Effector memory CD4-positive, alpha-beta T cell (primary cell): ENCODE results near the gene RPS5.

Source experiments
- DNase-seq, 3 donors: peaks; one replicate each; pipeline ENCODE4 v3.0.0-alpha.2; 2020
- H3K27ac ChIP-seq: 2 replicates; pipeline ENCODE4 v1.7.0; 2013; ENCODE audit warnings: mild to moderate bottlenecking, low read length, moderate library complexity; ENCODE audit not compliant: insufficient read depth, poor library complexity, severe bottlenecking
- H3K27me3 ChIP-seq: replicated peaks from 2 replicates; pipeline ENCODE4 v1.7.0; 2013; ENCODE audit warnings: mild to moderate bottlenecking, low read length; ENCODE audit not compliant: insufficient read depth, control insufficient read depth, poor library complexity, severe bottlenecking
- H3K36me3 ChIP-seq: 2 replicates; pipeline ENCODE4 v1.7.0; 2013; ENCODE audit warnings: mild to moderate bottlenecking, low read length, moderate library complexity; ENCODE audit not compliant: control insufficient read depth, insufficient read depth
- H3K4me1 ChIP-seq: 2 replicates; pipeline ENCODE4 v1.7.0; 2013; ENCODE audit warnings: low read length, mild to moderate bottlenecking; ENCODE audit not compliant: control insufficient read depth, insufficient read depth, poor library complexity, severe bottlenecking
- H3K4me3 ChIP-seq: 2 replicates; pipeline ENCODE4 v1.7.0; 2013; ENCODE audit warnings: low read length, low read depth, mild to moderate bottlenecking; ENCODE audit not compliant: insufficient read depth, poor library complexity, severe bottlenecking
- H3K9me3 ChIP-seq: 2 replicates; pipeline ENCODE4 v1.7.0; 2013; ENCODE audit warnings: mild to moderate bottlenecking, low read length, moderate library complexity; ENCODE audit not compliant: control insufficient read depth

Gene RPS5

DNA sequence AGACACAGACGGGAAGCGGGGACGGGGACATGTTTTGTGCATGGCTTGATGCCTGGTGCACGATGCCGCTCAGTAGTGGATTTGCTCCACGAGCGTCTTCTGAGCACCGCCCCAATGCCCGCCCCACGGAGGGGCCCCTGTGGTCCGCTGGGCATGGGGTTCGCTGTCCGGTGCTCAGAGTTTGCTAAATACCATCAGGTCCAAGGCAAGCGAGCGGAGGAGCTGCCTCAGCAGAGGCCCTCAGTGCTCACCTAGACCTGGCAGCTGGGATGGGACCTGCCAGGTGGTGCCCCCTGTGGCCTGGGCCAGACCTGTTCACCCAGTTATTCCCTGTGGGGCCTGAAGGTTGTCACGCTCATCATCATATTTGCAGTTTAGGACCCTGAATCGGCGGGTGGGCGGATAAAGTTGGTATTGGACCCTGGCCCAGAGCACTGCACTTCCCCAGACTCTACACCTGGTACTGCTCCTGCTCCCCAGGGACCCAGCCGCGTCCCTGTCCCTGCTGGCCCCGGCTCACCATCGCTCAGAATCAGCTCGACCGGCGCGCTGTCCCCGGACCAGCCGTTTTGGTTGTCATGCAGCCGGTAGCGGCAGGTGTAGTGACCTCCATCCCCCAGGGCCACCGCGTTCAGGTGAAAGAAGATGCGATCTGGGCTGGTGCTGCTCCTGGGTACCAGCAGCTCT lies 36.1 kb upstream of the RPS5 start:
- H3K27me3 ChIP-seq = no peaks in the 10 kb centered on the region
- no peak overlapping the region for H3K27ac ChIP-seq
- no peaks in the 10 kb centered on the region for H3K9me3 ChIP-seq
- no peak for DNase-seq
- no peaks in the 10 kb centered on the region for H3K36me3 ChIP-seq
- no peak overlapping the region for H3K4me3 ChIP-seq
- peaks cover 8% of the 10 kb centered on the region for H3K4me1 ChIP-seq

DNA sequence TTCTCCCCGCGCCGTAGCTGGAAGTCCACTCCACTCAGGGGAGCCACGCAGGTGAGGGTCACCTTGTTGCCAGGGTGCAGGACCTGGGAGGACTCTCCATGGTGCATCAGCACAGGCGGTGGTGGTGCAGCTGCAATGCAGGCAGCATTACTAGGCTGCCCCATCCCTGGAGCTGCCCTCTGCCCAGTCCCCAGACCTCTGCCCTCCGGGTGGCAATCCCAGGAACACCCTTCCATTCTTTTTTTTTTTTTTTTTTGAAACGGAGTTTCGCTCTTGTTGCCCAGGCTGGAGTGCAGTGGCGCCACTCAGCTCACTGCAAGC lies 35.6 kb upstream of the RPS5 start:
- no peak for DNase-seq
- Histone ChIP-seq H3K27me3 (no peaks in the 10 kb centered on the region), H3K9me3 (no peaks in the 10 kb centered on the region), H3K4me1 (peaks cover 12% of the 10 kb centered on the region), H3K4me3 (no peak overlapping the region), H3K36me3 (no peaks in the 10 kb centered on the region), H3K27ac (no peak overlapping the region)

DNA sequence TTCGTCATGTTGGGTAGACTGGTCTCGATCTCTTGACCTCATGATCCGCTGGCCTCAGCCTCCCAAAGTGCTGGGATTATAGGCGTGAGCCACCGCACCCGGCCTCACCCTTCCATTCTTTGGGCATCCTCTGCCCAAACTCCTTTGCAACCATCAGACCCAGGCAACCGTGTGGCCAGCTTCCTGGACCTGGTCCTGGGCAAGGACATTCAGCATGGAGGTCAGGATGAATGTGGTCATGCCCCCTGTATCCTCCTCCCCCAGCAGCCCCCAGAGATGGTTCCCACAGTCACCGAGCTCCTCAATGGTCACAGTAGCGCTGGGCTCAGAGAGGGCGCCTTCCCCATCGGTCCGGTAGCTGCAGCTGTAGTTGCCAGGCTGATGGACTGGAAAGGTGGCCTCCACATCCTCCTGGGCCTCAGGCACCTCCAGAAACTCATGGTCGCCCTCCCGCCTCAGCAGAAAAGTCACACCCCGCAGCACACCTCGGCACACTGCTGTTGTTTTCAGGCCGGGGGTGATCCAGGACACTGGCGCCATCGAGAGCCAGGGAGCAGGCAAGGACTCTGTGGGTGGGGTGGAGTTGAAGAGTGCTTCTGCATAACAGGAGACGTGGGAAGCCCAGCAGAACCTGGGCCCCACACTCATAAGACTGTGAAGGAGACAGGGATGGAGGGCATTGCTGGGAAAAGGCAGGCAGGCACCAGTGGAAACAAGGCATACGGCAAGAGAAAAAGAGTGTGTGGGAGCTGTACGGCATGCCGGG lies 34.9 kb upstream of the RPS5 start:
- Histone ChIP-seq H3K27ac (no peak overlapping the region), H3K4me1 (peaks cover 13% of the 10 kb centered on the region), H3K4me3 (no peak overlapping the region), H3K27me3 (no peaks in the 10 kb centered on the region), H3K9me3 (no peaks in the 10 kb centered on the region), H3K36me3 (no peaks in the 10 kb centered on the region)
- DNase-seq = no peak

DNA sequence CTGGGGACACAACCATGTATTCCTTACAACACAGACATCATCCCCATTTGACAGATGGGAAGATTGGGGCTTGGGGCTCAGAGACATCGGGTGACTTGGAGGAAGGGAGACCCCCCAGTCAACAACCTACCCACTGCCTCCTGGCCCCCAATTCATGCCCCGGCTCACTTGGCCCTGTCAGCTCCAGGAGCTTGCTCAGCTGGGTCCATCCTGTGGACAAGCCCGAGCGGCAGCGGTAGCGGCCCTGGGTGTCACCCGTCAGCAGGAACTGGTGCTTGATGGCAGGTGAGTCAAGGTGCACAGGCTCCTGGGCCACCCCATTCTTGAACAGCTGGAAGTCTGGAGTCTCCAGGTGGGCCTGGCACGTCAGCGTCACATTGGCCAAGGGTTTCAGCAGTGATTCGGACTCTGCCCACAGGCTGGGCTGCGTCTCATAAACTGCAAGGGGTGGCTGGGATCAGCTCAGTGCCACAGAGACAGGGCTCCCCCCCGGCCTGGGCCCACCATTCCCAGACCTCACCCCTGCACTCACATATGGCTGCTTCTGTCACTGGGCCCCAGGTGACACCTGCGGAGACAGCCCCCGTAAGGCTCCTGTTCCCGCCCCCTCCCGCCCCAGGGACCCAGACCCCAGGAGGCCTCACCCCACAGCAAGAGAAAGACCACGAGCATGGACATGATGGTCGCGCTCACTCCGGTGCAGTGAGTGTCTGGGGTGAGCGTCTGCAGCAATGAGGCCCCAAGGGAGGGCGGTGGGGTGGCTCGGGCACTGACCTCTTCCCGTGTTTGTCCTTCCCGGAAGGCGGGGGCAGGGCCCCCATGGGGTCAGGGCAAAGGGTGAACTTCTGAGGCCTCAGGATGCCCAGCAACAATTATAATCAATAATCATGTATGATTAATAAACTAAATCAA lies 34.1 kb upstream of the RPS5 start, which contains the start of gene A1BG:
A1BG (minus strand) TSS at position 733 of the 912 bp plus-strand sequence; CDS start at position 678, 55 bp downstream.
- Histone ChIP-seq H3K27me3 (no peaks in the 10 kb centered on the region), H3K9me3 (no peaks in the 10 kb centered on the region), H3K4me3 (no peak within 1 kb of the TSS), H3K4me1 (peaks cover 16% of the 10 kb centered on the region), H3K36me3 (no peaks in the 10 kb centered on the region), H3K27ac (no peak within 1 kb of the TSS)
- DNase-seq = no peak

DNA sequence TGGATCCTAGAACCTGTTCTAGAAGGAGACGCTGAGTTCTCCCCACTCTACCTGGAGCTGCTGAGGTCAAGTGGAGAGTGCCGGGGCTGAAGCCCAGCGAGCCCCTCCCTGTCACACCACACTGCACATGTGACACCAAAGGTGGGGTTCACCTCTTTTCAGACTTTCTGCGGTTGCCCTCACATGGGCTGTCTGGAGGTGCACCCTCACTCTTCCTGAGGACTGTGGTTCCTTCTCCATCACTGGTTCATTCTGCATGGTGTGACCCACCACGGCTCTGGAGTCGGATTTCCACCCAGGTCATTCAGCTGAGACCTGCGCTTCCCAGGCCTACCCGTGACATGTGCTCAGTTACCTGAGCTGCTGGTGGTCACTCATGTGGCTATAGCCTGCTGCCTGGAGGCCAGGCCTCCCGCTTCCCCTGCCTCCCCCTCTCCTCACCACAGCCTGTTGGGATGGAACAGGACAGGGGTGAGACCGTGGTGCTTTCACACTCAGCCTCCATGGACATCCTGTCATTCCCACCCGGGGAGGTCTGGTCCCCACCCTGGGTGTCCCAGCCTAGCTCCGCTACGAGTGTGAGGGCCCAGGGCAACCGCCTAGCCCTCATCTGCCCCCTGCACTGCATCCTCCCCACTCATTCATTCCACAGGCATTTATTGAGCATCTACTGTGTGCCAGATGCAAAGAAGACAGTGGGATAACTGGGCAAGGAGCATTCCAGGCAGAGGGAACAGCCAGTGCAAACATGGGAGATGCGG lies 33.2 kb upstream of the RPS5 start:
- H3K9me3 ChIP-seq = no peaks in the 10 kb centered on the region
- H3K27ac ChIP-seq = no peak overlapping the region
- H3K4me1 ChIP-seq = peaks cover 16% of the 10 kb centered on the region
- H3K36me3 ChIP-seq = no peaks in the 10 kb centered on the region
- H3K4me3 ChIP-seq = no peak overlapping the region
- H3K27me3 ChIP-seq = no peaks in the 10 kb centered on the region
- DNase-seq = no peak

DNA sequence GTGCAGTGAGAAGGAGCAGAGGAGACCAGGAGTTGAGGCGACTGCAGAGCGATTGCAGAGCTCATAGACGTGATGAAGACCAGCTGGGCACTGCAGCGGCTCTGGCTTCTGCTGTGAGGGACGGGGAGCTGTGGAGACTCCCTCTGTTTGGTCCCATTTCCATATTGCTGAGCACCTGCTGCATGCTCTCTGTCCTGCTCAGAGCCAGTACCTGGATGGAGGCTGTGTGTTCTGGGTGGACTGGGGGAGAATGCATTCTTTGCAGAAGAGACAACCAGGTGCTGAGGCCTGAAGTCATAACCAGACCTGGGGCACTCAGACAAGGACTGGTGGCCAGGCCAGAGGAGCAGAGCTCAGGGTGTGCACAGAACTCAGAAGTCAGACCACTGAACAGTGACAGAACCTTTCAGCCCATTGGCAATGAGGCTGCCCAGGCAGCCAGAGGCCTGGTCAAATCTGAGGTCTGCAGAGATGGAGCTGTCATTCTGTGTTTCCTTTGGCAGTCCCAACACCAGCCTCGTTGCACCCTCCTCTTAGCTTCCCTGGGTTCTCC lies 32.5 kb upstream of the RPS5 start:
- no peak for DNase-seq
- Histone ChIP-seq H3K27ac (no peak overlapping the region), H3K4me1 (peaks cover 16% of the 10 kb centered on the region), H3K27me3 (no peaks in the 10 kb centered on the region), H3K4me3 (no peak overlapping the region), H3K36me3 (no peaks in the 10 kb centered on the region), H3K9me3 (no peaks in the 10 kb centered on the region)

DNA sequence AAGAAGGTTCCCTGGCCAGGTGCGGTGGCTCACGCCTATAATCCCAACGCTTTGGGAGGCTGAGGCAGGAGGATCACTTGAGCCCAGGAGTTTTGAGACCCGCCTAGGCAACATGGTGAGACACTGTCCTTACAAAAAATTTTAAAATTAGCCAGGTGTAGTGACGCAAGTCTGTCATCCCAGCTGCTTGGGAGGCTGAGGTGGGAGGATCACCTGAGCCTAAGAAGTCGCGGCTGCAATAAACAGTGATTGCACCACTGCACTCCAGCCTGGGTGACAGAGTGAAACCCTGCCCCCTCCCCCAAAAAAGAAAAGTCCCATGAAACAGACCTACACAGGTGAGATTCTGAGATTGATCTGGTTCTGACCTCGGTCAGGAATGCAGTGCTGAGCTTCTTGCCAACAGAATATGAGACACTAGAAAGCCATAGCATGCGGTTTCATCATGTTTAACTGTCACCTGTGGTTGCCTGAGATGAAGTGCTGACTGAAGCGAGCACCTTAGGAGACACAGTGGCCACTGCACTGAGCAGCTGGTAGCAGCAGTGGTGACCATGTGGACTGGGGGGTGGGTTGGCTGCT lies 31.8 kb upstream of the RPS5 start:
- Histone ChIP-seq H3K36me3 (no peaks in the 10 kb centered on the region), H3K27me3 (no peaks in the 10 kb centered on the region), H3K9me3 (no peaks in the 10 kb centered on the region), H3K27ac (no peak overlapping the region), H3K4me1 (peaks cover 16% of the 10 kb centered on the region), H3K4me3 (no peak overlapping the region)
- DNase-seq = no peak

DNA sequence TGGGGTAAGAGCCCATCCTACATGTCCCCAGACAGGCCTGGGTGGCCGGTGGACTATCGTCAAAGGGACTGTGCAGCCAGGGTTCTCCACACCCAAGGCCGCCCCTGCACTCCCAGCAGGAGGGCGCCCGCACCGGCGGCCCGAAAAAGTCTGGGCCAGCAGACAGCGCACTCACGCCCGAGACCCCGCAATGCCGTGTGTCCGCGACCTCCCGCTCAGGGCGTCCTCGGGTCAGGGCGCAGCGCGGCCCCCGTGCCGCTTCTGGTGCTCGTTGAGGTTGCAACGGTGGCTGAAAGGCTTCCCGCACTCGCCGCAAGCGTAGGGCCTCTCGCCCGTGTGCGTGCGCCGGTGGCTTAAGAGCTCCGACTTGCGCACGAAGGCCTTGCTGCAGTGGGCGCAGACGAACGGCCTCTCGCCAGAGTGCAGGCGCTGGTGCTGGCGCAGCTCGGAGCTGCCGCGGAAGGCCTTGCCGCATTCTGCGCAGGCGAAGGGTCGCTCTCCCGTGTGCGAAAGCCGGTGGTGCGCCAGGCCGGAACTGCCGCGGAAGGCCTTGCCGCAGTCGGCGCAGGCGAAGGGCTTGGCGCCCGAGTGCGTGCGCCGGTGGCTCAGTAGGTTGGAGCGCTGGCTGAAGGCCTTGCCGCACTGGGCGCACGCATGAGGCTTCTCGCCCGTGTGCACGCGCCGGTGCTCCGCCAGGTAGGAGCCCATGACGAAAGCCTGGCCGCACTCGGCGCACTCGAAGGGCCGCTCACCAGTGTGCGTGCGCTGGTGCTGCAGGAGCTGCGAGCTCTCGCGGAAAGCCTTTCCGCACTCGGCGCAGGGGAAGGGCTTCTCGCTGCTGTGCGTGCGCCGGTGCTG lies 30.9 kb upstream of the RPS5 start:
- DNase-seq = no peak
- Histone ChIP-seq H3K4me3 (peak overlapping the region; percentile 51), H3K27ac (no peak overlapping the region)

More for the DNA sequence above, 30.9 kb upstream of the RPS5 start:
- Histone ChIP-seq H3K4me1 (peaks cover 16% of the 10 kb centered on the region), H3K9me3 (no peaks in the 10 kb centered on the region), H3K36me3 (no peaks in the 10 kb centered on the region), H3K27me3 (no peaks in the 10 kb centered on the region)
